SU-DHL-6 (cell line): ENCODE results near the gene CKAP2L.

Experiments used
- H2AFZ ChIP-seq: fragments of 200-600 bp; sonication (generic); 2 replicates; pipeline ENCODE4 v1.6.1; 2014; ENCODE audit warnings: low read depth, mild to moderate bottlenecking, moderate library complexity, mixed read lengths, antibody characterized with exemption, low read length; ENCODE audit not compliant: severe bottlenecking
- H3F3A ChIP-seq: fragments of 200-600 bp; shearing (Covaris generic); 2 replicates; pipeline ENCODE4 v1.6.0; 2016; ENCODE audit warnings: antibody characterized with exemption, mild to moderate bottlenecking; ENCODE audit not compliant: insufficient read depth
- H3K27ac ChIP-seq: fragments of 200-600 bp; sonication (generic); 2 replicates; pipeline ENCODE4 v1.5.1; 2016; ENCODE audit warnings: low read depth, mild to moderate bottlenecking, low read length, moderate library complexity, mixed read lengths
- H3K27me3 ChIP-seq: fragments of 200-600 bp; sonication (generic), shearing (Covaris generic); 2 replicates; pipeline ENCODE4 v1.6.0; 2014; ENCODE audit warnings: mild to moderate bottlenecking, low read length
- H3K36me3 ChIP-seq: fragments of 200-600 bp; sonication (generic); 2 replicates; pipeline ENCODE4 v1.6.1; 2014; ENCODE audit warnings: mild to moderate bottlenecking, low read length, mixed read lengths
- H3K4me2 ChIP-seq: fragments of 300-600, 200-600 bp; shearing (Covaris generic), sonication (generic); 2 replicates; pipeline ENCODE4 v1.6.0; 2014; ENCODE audit warnings: low read length, low read depth, mild to moderate bottlenecking; ENCODE audit not compliant: poor library complexity, severe bottlenecking
- H3K4me3 ChIP-seq: fragments of 200-600 bp; sonication (generic); 2 replicates; pipeline ENCODE4 v1.5.1; 2014; ENCODE audit warnings: antibody characterized with exemption, low read length, mild to moderate bottlenecking, mixed read lengths; ENCODE audit not compliant: insufficient read depth, poor library complexity, severe bottlenecking
- H3K79me2 ChIP-seq: fragments of 200-600 bp; sonication (generic); 2 replicates; pipeline ENCODE4 v1.6.1; 2014; ENCODE audit warnings: mild to moderate bottlenecking, low read length, moderate library complexity; ENCODE audit not compliant: insufficient read depth
- H3K9ac ChIP-seq: fragments of 200-600 bp; sonication (generic); 2 replicates; pipeline ENCODE4 v1.7.0; 2014; ENCODE audit warnings: mild to moderate bottlenecking, low read length
- H3K9me2 ChIP-seq: fragments of 200-600 bp; sonication (generic); replicated peaks from 2 replicates; pipeline ENCODE4 v1.6.1; 2014; ENCODE audit warnings: low read length; ENCODE audit not compliant: insufficient read depth
- H3K9me3 ChIP-seq: fragments of 200-600 bp; sonication (generic); 2 replicates; pipeline ENCODE4 v1.6.1; 2014; ENCODE audit warnings: low read length, mixed read lengths; ENCODE audit not compliant: insufficient read depth
- H4K20me1 ChIP-seq: fragments of 200-600 bp; sonication (generic); 2 replicates; pipeline ENCODE4 v1.6.1; 2014; ENCODE audit warnings: low read depth, mild to moderate bottlenecking, antibody characterized with exemption, low read length, moderate library complexity, mixed read lengths
- CTCF ChIP-seq: fragments of 200-600 bp; sonication (generic); IDR thresholded peaks from one replicate; pipeline ENCODE4 v1.5.1; 2017; ENCODE audit warnings: antibody characterized with exemption, mild to moderate bottlenecking, low read length, moderate library complexity; ENCODE audit not compliant: insufficient read depth, poor library complexity, severe bottlenecking
- EZH2phosphoT487 ChIP-seq: fragments of 200-600 bp; sonication (generic), shearing (Covaris generic); conservative IDR thresholded peaks from 2 replicates; pipeline ENCODE4 v1.6.1; 2018; ENCODE audit warnings: mild to moderate bottlenecking, antibody characterized with exemption, low read length, moderate library complexity, mixed read lengths

The CKAP2L gene

GRCh38 chr2:112726487-112727190 lies 37.8 kb downstream of the CKAP2L start:
- no peaks in the 10 kb centered on the region for H3K9me3 ChIP-seq
- H3K4me2 ChIP-seq: no peak overlapping the region
- no peak overlapping the region for H3K4me3 ChIP-seq
- no peaks in the 10 kb centered on the region for H3K79me2 ChIP-seq
- H3K9ac ChIP-seq: no peak overlapping the region
- H3K36me3 ChIP-seq: no peaks in the 10 kb centered on the region
- H3K27ac ChIP-seq: no peak overlapping the region
- H4K20me1 ChIP-seq: no peaks in the 10 kb centered on the region
- H3K27me3 ChIP-seq: no peaks in the 10 kb centered on the region
- H3K9me2 ChIP-seq: no peaks in the 10 kb centered on the region
- TF ChIP-seq EZH2phosphoT487 (no peak), CTCF (peak; percentile 94)
- H2AFZ ChIP-seq: peak overlapping the region; percentile 42
- no peaks in the 10 kb centered on the region for H3F3A ChIP-seq

- TF ChIP-seq EZH2phosphoT487 (no peak), CTCF (no peak)
- Histone ChIP-seq H3K27ac (no peak overlapping the region), H3K9ac (no peak overlapping the region), H3K36me3 (no peaks in the 10 kb centered on the region), H3K9me2 (no peaks in the 10 kb centered on the region), H3K9me3 (no peaks in the 10 kb centered on the region), H3K4me2 (no peak overlapping the region), H3K79me2 (no peaks in the 10 kb centered on the region), H3K4me3 (no peak overlapping the region), H3K27me3 (no peaks in the 10 kb centered on the region), H4K20me1 (no peaks in the 10 kb centered on the region), H3F3A (no peaks in the 10 kb centered on the region), H2AFZ (no peak overlapping the region)
Observed at GRCh38 chr2:112725545-112726457, 38.6 kb downstream of the CKAP2L start.

GRCh38 chr2:112724591-112725525 lies 39.6 kb downstream of the CKAP2L start:
- Histone ChIP-seq H3K9me3 (no peaks in the 10 kb centered on the region), H3K27ac (no peak overlapping the region), H2AFZ (no peak overlapping the region), H3K9me2 (no peaks in the 10 kb centered on the region), H4K20me1 (no peaks in the 10 kb centered on the region), H3K36me3 (no peaks in the 10 kb centered on the region), H3K9ac (no peak overlapping the region), H3K4me3 (no peak overlapping the region), H3K79me2 (no peaks in the 10 kb centered on the region), H3F3A (no peaks in the 10 kb centered on the region), H3K4me2 (no peak overlapping the region), H3K27me3 (no peaks in the 10 kb centered on the region)
- TF ChIP-seq EZH2phosphoT487: no peak
- TF ChIP-seq CTCF: peak; percentile 18
